ENCODE data around the gene USP40. TPM values are rescaled to one million over a fixed set of nuclear protein-coding genes. Genes with fewer than 3 reads are reported as not detected.

USP40 gene
- total RNA-seq, 1 experiment from 2014 or later = 10.3 TPM

- H3K27ac Mint-ChIP-seq = no peak overlapping the region
- TF ChIP-seq ZNF425 (CRISPR knock-in tag; conservative IDR thresholded peaks at IDR 0.05) = no peak
- no peak for TF ChIP-seq TEAD1 (CRISPR knock-in tag; IDR thresholded peaks at IDR 0.05)
- TF ChIP-seq NR1H2 (CRISPR knock-in tag; IDR thresholded peaks at IDR 0.05) = no peak
- H3K9me3 Mint-ChIP-seq = peaks cover 17% of the 10 kb centered on the region
- no peak for ATAC-seq
- 0 out of 2 replicates have a peak, but pooled peaks cover 4% of the 10 kb centered on the region for H3K36me3 Mint-ChIP-seq
- H3K4me1 Mint-ChIP-seq = no peaks in the 10 kb centered on the region
- no peak for DNase-seq (ENCODE audit: low spot score)
- H3K27me3 Mint-ChIP-seq (ENCODE audit: low read depth) = no peaks in the 10 kb centered on the region
- H3K4me3 Mint-ChIP-seq = no peak overlapping the region
- CTCF ChIA-PET = no interaction called here
- POLR2A ChIA-PET = no interaction called here
These were observed 4.9 kb upstream of the USP40 start for GRCh38 chr2:233571462-233571861.

GRCh38 chr2:233571001-233571400, 4.4 kb upstream of the USP40 start:
- H3K27me3 Mint-ChIP-seq (ENCODE audit: low read depth) = no peaks in the 10 kb centered on the region
- CTCF ChIA-PET = no interaction called here
- H3K9me3 Mint-ChIP-seq = peaks cover 14% of the 10 kb centered on the region
- TF ChIP-seq RORB (CRISPR knock-in tag; IDR thresholded peaks at IDR 0.05) (no peak), ESRRA (CRISPR knock-in tag; IDR thresholded peaks at IDR 0.05; ENCODE audit: borderline replicate concordance) (no peak), CREM (CRISPR knock-in tag; IDR thresholded peaks at IDR 0.05) (no peak), ATF3 (CRISPR knock-in tag; conservative IDR thresholded peaks at IDR 0.05) (no peak), GTF2I (CRISPR knock-in tag; conservative IDR thresholded peaks at IDR 0.05) (no peak), ZNF425 (CRISPR knock-in tag; conservative IDR thresholded peaks at IDR 0.05) (no peak), ZNF232 (CRISPR knock-in tag; IDR thresholded peaks at IDR 0.05) (no peak), NR3C1 (CRISPR knock-in tag; conservative IDR thresholded peaks at IDR 0.05; ENCODE audit: low read depth) (no peak)
- TF ChIP-seq, protein P1, sequence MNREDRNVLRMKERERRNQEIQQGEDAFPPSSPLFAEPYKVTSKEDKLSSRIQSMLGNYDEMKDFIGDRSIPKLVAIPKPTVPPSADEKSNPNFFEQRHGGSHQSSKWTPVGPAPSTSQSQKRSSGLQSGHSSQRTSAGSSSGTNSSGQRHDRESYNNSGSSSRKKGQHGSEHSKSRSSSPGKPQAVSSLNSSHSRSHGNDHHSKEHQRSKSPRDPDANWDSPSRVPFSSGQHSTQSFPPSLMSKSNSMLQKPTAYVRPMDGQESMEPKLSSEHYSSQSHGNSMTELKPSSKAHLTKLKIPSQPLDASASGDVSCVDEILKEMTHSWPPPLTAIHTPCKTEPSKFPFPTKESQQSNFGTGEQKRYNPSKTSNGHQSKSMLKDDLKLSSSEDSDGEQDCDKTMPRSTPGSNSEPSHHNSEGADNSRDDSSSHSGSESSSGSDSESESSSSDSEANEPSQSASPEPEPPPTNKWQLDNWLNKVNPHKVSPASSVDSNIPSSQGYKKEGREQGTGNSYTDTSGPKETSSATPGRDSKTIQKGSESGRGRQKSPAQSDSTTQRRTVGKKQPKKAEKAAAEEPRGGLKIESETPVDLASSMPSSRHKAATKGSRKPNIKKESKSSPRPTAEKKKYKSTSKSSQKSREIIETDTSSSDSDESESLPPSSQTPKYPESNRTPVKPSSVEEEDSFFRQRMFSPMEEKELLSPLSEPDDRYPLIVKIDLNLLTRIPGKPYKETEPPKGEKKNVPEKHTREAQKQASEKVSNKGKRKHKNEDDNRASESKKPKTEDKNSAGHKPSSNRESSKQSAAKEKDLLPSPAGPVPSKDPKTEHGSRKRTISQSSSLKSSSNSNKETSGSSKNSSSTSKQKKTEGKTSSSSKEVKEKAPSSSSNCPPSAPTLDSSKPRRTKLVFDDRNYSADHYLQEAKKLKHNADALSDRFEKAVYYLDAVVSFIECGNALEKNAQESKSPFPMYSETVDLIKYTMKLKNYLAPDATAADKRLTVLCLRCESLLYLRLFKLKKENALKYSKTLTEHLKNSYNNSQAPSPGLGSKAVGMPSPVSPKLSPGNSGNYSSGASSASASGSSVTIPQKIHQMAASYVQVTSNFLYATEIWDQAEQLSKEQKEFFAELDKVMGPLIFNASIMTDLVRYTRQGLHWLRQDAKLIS (CRISPR knock-in tag; IDR thresholded peaks at IDR 0.05; ENCODE audit: borderline replicate concordance) = no peak
- TF ChIP-seq, protein P2, sequence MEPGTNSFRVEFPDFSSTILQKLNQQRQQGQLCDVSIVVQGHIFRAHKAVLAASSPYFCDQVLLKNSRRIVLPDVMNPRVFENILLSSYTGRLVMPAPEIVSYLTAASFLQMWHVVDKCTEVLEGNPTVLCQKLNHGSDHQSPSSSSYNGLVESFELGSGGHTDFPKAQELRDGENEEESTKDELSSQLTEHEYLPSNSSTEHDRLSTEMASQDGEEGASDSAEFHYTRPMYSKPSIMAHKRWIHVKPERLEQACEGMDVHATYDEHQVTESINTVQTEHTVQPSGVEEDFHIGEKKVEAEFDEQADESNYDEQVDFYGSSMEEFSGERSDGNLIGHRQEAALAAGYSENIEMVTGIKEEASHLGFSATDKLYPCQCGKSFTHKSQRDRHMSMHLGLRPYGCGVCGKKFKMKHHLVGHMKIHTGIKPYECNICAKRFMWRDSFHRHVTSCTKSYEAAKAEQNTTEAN (CRISPR knock-in tag; IDR thresholded peaks at IDR 0.05) = no peak
- DNase-seq (ENCODE audit: low spot score) = no peak
- ATAC-seq = no peak
- no peak overlapping the region for H3K4me3 Mint-ChIP-seq
- H3K36me3 Mint-ChIP-seq = 0 out of 2 replicates have a peak, but pooled peaks cover 4% of the 10 kb centered on the region
- POLR2A ChIA-PET = interaction anchor here (0.7 kb wide), 1 partner anchor 261 kb away, joined by 3 read pairs; no protein-coding TSS in a partner anchor
- H3K4me1 Mint-ChIP-seq = no peaks in the 10 kb centered on the region
- no peak overlapping the region for H3K27ac Mint-ChIP-seq
